IMR-90 (cell line): ENCODE results near the gene RNASEH2B.

Experiments used
- BHLHE40 ChIP-seq: fragments of 150-350 bp; IDR thresholded peaks from 2 replicates; pipeline ENCODE4 v1.6.1; 2016; ENCODE audit warnings: mild to moderate bottlenecking, low read depth, low read length
- CEBPB ChIP-seq: IDR thresholded peaks from 2 replicates; pipeline ENCODE4 v1.6.1; 2012; ENCODE audit warnings: low read depth, low read length, improper control_type of control experiment
- CHD1 ChIP-seq: IDR thresholded peaks from 2 replicates; pipeline ENCODE4 v1.6.1; 2012; ENCODE audit warnings: low read depth, low read length, improper control_type of control experiment
- CTCF ChIP-seq: conservative IDR thresholded peaks from 2 replicates; pipeline ENCODE4 v1.5.1; 2012; ENCODE audit warnings: mild to moderate bottlenecking, low read depth, low read length, improper control_type of control experiment
- ELK1 ChIP-seq: fragments of 150-350 bp; IDR thresholded peaks from 2 replicates; pipeline ENCODE4 v1.6.1; 2016; ENCODE audit warnings: low read depth, mild to moderate bottlenecking, low read length, moderate library complexity, borderline replicate concordance
- MAZ ChIP-seq: IDR thresholded peaks from 2 replicates; pipeline ENCODE4 v1.6.1; 2012; ENCODE audit warnings: low read depth, mild to moderate bottlenecking, low read length, improper control_type of control experiment, moderate library complexity, borderline replicate concordance
- MXI1 ChIP-seq: IDR thresholded peaks from 2 replicates; pipeline ENCODE4 v1.6.1; 2012; ENCODE audit warnings: low read depth, mild to moderate bottlenecking, low read length, moderate library complexity, borderline replicate concordance
- POLR2A ChIP-seq: IDR thresholded peaks from 2 replicates; pipeline ENCODE4 v1.6.1; 2012; ENCODE audit warnings: mild to moderate bottlenecking, low read depth, low read length
- RAD21 ChIP-seq: IDR thresholded peaks from 2 replicates; pipeline ENCODE4 v1.6.1; 2012; ENCODE audit warnings: low read length, improper control_type of control experiment
- RCOR1 ChIP-seq: IDR thresholded peaks from 2 replicates; pipeline ENCODE4 v1.6.1; 2012; ENCODE audit warnings: mild to moderate bottlenecking, low read length, improper control_type of control experiment; ENCODE audit not compliant: insufficient replicate concordance
- RFX5 ChIP-seq: IDR thresholded peaks from 2 replicates; pipeline ENCODE4 v1.8.0; 2012; ENCODE audit warnings: low read depth, mild to moderate bottlenecking, low read length, moderate library complexity
- SMC3 ChIP-seq: fragments of 150-350 bp; IDR thresholded peaks from 2 replicates; pipeline ENCODE4 v1.6.1; 2016; ENCODE audit warnings: low read depth, mild to moderate bottlenecking, antibody characterized with exemption, low read length, moderate library complexity

GRCh38 chr13:50873467-50873866 is 36.1 kb upstream of the RNASEH2B start:
- no peak for TF ChIP-seq CTCF
- no peak for TF ChIP-seq POLR2A
- no peak for TF ChIP-seq MAZ
- TF ChIP-seq CHD1: no peak
- TF ChIP-seq BHLHE40: no peak
- TF ChIP-seq SMC3: no peak
- TF ChIP-seq CEBPB: no peak
- no peak for TF ChIP-seq RAD21
- TF ChIP-seq MXI1: no peak
- no peak for TF ChIP-seq RFX5
- no peak for TF ChIP-seq RCOR1
- TF ChIP-seq ELK1: no peak
